OCI-LY3 (cell line): Measurements from ENCODE around the gene CAMK1D.

ENCODE experiments used
- CTCF ChIP-seq: fragments of 200-600, 300-600 bp; sonication (generic); IDR thresholded peaks from 2 replicates; pipeline ENCODE4 v1.5.1; 2014; ENCODE audit warnings: antibody characterized with exemption, low read length, low read depth
- EZH2phosphoT487 ChIP-seq: fragments of 200-600 bp; shearing (Covaris generic); IDR thresholded peaks from 2 replicates; pipeline ENCODE4 v1.6.1; 2018; ENCODE audit warnings: antibody characterized with exemption, mixed run types, low read depth

- no peak for TF ChIP-seq CTCF
- no peak for TF ChIP-seq EZH2phosphoT487
These were observed 317.7 kb downstream of the CAMK1D start for GRCh38 chr10:12667052-12667451.
